SK-N-SH (cell line): ENCODE measurements around the gene VGLL4. TPM values are rescaled to one million over a fixed set of nuclear protein-coding genes. Genes with fewer than 3 reads are reported as not detected.

ENCODE experiments used
- CTCF ChIA-PET: fragments of 300-600, 350-600 bp; formaldehyde crosslinking; extraction: SDS; loops from one replicate; lab custom pipeline; 2021; lab: Yijun Ruan, JAX
- POLR2A ChIA-PET: fragments of 350-600 bp; sonication (Branson Sonifier 250); formaldehyde crosslinking; extraction: SDS; loops from one replicate; lab custom pipeline; 2020; ENCODE audit warnings: antibody characterized with exemption, inconsistent platforms; lab: Yijun Ruan, JAX
- DNase-seq: peaks from one replicate; pipeline ENCODE4 v3.0.0; 2012
- H2AFZ ChIP-seq: fragments of 200-600 bp; sonication (generic); 2 replicates; pipeline ENCODE4 v1.8.1; 2016; ENCODE audit warnings: antibody characterized with exemption, mild to moderate bottlenecking, low read depth
- H3F3A ChIP-seq: fragments of 200-600 bp; sonication (generic); replicated peaks from 2 replicates; pipeline ENCODE3; 2016; ENCODE audit warnings: antibody characterized with exemption, mild to moderate bottlenecking; ENCODE audit not compliant: insufficient read depth
- H3K27ac ChIP-seq, 2 experiments: fragments of 200-500 bp in 1 of 2; fragments of 200-600 bp in 1 of 2; sonication (Bioruptor generic) in 1 of 2; sonication (generic), shearing (Covaris generic) in 1 of 2; 2 replicates each; pipeline versions ENCODE4 v1.5.1 to v1.6.1; 2014 to 2016; ENCODE audit warnings: low read depth in 2 of 2, inconsistent platforms in 1 of 2, low read length in 1 of 2, mild to moderate bottlenecking in 1 of 2, mixed read lengths in 1 of 2
- H3K27me3 ChIP-seq: fragments of 200-600 bp; sonication (generic), shearing (Covaris generic); 2 replicates; pipeline ENCODE4 v1.6.1; 2016; ENCODE audit warnings: mixed run types; ENCODE audit not compliant: insufficient read depth
- H3K36me3 ChIP-seq, 2 experiments: fragments of 200-500 bp in 1 of 2; fragments of 200-600 bp in 1 of 2; sonication (Bioruptor generic) in 1 of 2; sonication (generic) in 1 of 2; replicated peaks in 1 of 2; 2 replicates each; pipeline versions ENCODE3 to v1.5.1; 2014 to 2016; ENCODE audit warnings: low read length in 1 of 2, mild to moderate bottlenecking in 1 of 2; ENCODE audit not compliant: insufficient read depth in 2 of 2, control insufficient read depth in 1 of 2
- H3K4me1 ChIP-seq, 2 experiments: fragments of 200-500 bp in 1 of 2; fragments of 200-600 bp in 1 of 2; sonication (Bioruptor generic) in 1 of 2; sonication (generic), shearing (Covaris generic) in 1 of 2; 2 replicates each; pipeline versions ENCODE4 v1.5.1 to v1.6.1; 2014 to 2016; ENCODE audit warnings: low read depth in 1 of 2, low read length in 1 of 2, mixed run types in 1 of 2; ENCODE audit not compliant: insufficient read depth in 2 of 2, control insufficient read depth in 1 of 2
- H3K4me2 ChIP-seq: fragments of 200-600 bp; sonication (generic), shearing (Covaris generic); 2 replicates; pipeline ENCODE4 v1.6.1; 2017; ENCODE audit warnings: mixed run types
- H3K4me3 ChIP-seq, 2 experiments: fragments of 200-500 bp in 1 of 2; fragments of 200-600 bp in 1 of 2; sonication (Bioruptor generic) in 1 of 2; sonication (generic), shearing (Covaris generic) in 1 of 2; 2 replicates each; pipeline versions ENCODE4 v1.5.1 to v1.8.1; 2014 to 2016; ENCODE audit warnings: low read depth in 2 of 2, inconsistent platforms in 1 of 2, low read length in 1 of 2, mild to moderate bottlenecking in 1 of 2, mixed read lengths in 1 of 2, moderate library complexity in 1 of 2
- H3K79me2 ChIP-seq: fragments of 200-600 bp; sonication (generic); 2 replicates; pipeline ENCODE4 v1.8.1; 2017; ENCODE audit warnings: mild to moderate bottlenecking; ENCODE audit not compliant: insufficient read depth
- H3K9ac ChIP-seq: fragments of 200-600 bp; sonication (generic); 2 replicates; pipeline ENCODE4 v1.6.1; 2017; ENCODE audit warnings: mixed run types
- H3K9me2 ChIP-seq: fragments of 200-600 bp; sonication (generic); 2 replicates; pipeline ENCODE4 v1.6.1; 2017; ENCODE audit warnings: mixed run types
- H3K9me3 ChIP-seq: fragments of 200-600 bp; sonication (generic); 2 replicates; pipeline ENCODE4 v1.6.1; 2017; ENCODE audit warnings: mixed run types, mild to moderate bottlenecking, moderate library complexity
- H4K20me1 ChIP-seq: fragments of 200-600 bp; sonication (generic); 2 replicates; pipeline ENCODE4 v1.6.1; 2017; ENCODE audit warnings: mild to moderate bottlenecking, mixed run types; ENCODE audit not compliant: insufficient read depth
- CTCF ChIP-seq: fragments of 200-600 bp; sonication (generic); IDR thresholded peaks from 2 replicates; pipeline ENCODE4 v1.6.1; 2017; ENCODE audit warnings: antibody characterized with exemption, mild to moderate bottlenecking, moderate library complexity
- FOSL2 ChIP-seq: IDR thresholded peaks from 2 replicates; pipeline ENCODE4 v1.4.0; 2012; ENCODE audit warnings: low read depth, mild to moderate bottlenecking, moderate library complexity, borderline replicate concordance
- FOXJ3 ChIP-seq: sonication (generic); formaldehyde crosslinking; IDR thresholded peaks from 2 replicates; pipeline ENCODE4 v1.5.1; 2020; ENCODE audit warnings: mild to moderate bottlenecking, missing genetic modification reagents
- GABPA ChIP-seq: IDR thresholded peaks from 2 replicates; pipeline ENCODE4 v1.4.0; 2012; ENCODE audit warnings: low read depth, mild to moderate bottlenecking
- GATA2 ChIP-seq: sonication (generic); formaldehyde crosslinking; IDR thresholded peaks from 2 replicates; pipeline ENCODE4 v1.5.0; 2020; ENCODE audit warnings: mild to moderate bottlenecking, missing genetic modification reagents
- MEF2A ChIP-seq: IDR thresholded peaks from 2 replicates; pipeline ENCODE4 v1.4.0; 2012; ENCODE audit warnings: low read depth, borderline replicate concordance
- NFIC ChIP-seq: IDR thresholded peaks from 2 replicates; pipeline ENCODE4 v1.4.0; 2012; ENCODE audit warnings: borderline replicate concordance
- POLR2AphosphoS5 ChIP-seq: IDR thresholded peaks from 2 replicates; pipeline ENCODE4 v1.6.1; 2012; ENCODE audit warnings: low read depth, low read length
- RAD21 ChIP-seq: IDR thresholded peaks from 2 replicates; pipeline ENCODE4 v1.6.1; 2012; ENCODE audit warnings: mild to moderate bottlenecking, low read length
- REST ChIP-seq: IDR thresholded peaks from 2 replicates; pipeline ENCODE4 v1.6.1; 2012; ENCODE audit warnings: mild to moderate bottlenecking, low read depth, low read length, moderate library complexity
- RFX5 ChIP-seq: IDR thresholded peaks from 2 replicates; pipeline ENCODE4 v1.6.1; 2012; ENCODE audit warnings: mild to moderate bottlenecking, improper control_type of control experiment, low read length
- SMC3 ChIP-seq: IDR thresholded peaks from 2 replicates; pipeline ENCODE4 v1.6.1; 2012; ENCODE audit warnings: low read depth, low read length, improper control_type of control experiment
- TCF12 ChIP-seq: IDR thresholded peaks from 2 replicates; pipeline ENCODE4 v1.4.0; 2012
- USF1 ChIP-seq: IDR thresholded peaks from 2 replicates; pipeline ENCODE4 v1.4.0; 2012; ENCODE audit warnings: low read depth, borderline replicate concordance
- ZBTB33 ChIP-seq: IDR thresholded peaks from 2 replicates; pipeline ENCODE4 v1.4.0; 2012; ENCODE audit warnings: low read depth, borderline replicate concordance
- WGBS: methylation state at CpG from one replicate; pipeline ENCODE4 v1.1.6; 2017; ENCODE audit warnings: low lambda C conversion rate; 5-methylcytosine and 5-hydroxymethylcytosine counted together
- polyA plus RNA-seq, 3 experiments: library from polyadenylated mRNA; depleted of rRNA; stranded (reverse); fragments of >200 nt; gene quantifications; 2 replicates each; pipeline ENCODE4 v1.2.3, GENCODE V29; 2012

VGLL4 gene
- polyA plus RNA-seq, 1 of the 3 experiments (the other 2 are of a cell fraction) = 48.9 TPM

GRCh38 chr3:11662392-11662990 lies 18.8 kb upstream of the VGLL4 start:
- Histone ChIP-seq H3K27me3 (no peaks in the 10 kb centered on the region), H4K20me1 (no peaks in the 10 kb centered on the region), H2AFZ (no peak overlapping the region), H3F3A (peaks cover 12% of the 10 kb centered on the region), H3K36me3 (no peaks in the 10 kb centered on the region), H3K9ac (no peak overlapping the region), H3K79me2 (peaks cover 13% of the 10 kb centered on the region), H3K4me1 (peaks cover 0 to 4% of the 10 kb centered on the region in 2 experiments; a peak in 2 of 4 replicates), H3K4me3 (no peak overlapping the region), H3K27ac (peak overlapping the region in 1 of 2 experiments; percentile 25; a peak in 1 of 4 replicates), H3K9me3 (no peaks in the 10 kb centered on the region), H3K9me2 (no peaks in the 10 kb centered on the region), H3K4me2 (no peak overlapping the region)
- ChIA-PET CTCF (interaction anchor here (0.8 to 3.2 kb wide), 6 partner anchors 9 to 384 kb away, joined by 3 to 10 read pairs (median 4); partner anchors contain the start of gene VGLL4), POLR2A (no interaction called here)
- peak; percentile 20; the same call in 1 of the 2 replicates for TF ChIP-seq RAD21
- TF ChIP-seq SMC3 = 0 out of 2 replicates have a peak, but pooled peaks have one; percentile 10
- peak; percentile 59 for TF ChIP-seq CTCF
- no peak for TF ChIP-seq FOXJ3
- DNase-seq = no peak
- WGBS = 87% methylated on average over 2 of the region's 2 CpGs

GRCh38 chr3:11661827-11662226 lies 18.1 kb upstream of the VGLL4 start:
- CTCF ChIA-PET = interaction anchor here (1.2 to 3.2 kb wide), 5 partner anchors 9 to 142 kb away, joined by 3 to 10 read pairs (median 4); partner anchors contain the start of gene VGLL4
- TF ChIP-seq SMC3 (no peak), TCF12 (peak; percentile 20; the same call in 1 of the 2 replicates), NFIC (peak; percentile 39; the same call in 1 of the 2 replicates), REST (no peak), GATA2 (CRISPR knock-in tag) (no peak), ZBTB33 (no peak), POLR2AphosphoS5 (no peak), CTCF (no peak), GABPA (no peak), MEF2A (no peak), RFX5 (no peak), USF1 (peak; percentile 74; the same call in 1 of the 2 replicates), FOSL2 (no peak)

More at GRCh38 chr3:11661827-11662226, 18.1 kb upstream of the VGLL4 start:
- Histone ChIP-seq H3F3A (peaks cover 12% of the 10 kb centered on the region), H3K27me3 (no peaks in the 10 kb centered on the region), H3K79me2 (peaks cover 15% of the 10 kb centered on the region), H2AFZ (no peak overlapping the region), H3K36me3 (no peaks in the 10 kb centered on the region), H3K27ac (peak overlapping the region in 1 of 2 experiments; percentile 25; a peak in 2 of 4 replicates), H3K4me3 (no peak overlapping the region), H3K4me1 (peaks cover 0 to 4% of the 10 kb centered on the region in 2 experiments; a peak in 2 of 4 replicates), H3K4me2 (no peak overlapping the region), H4K20me1 (no peaks in the 10 kb centered on the region), H3K9me3 (no peaks in the 10 kb centered on the region), H3K9ac (no peak overlapping the region), H3K9me2 (no peaks in the 10 kb centered on the region)
- no peak for DNase-seq
- POLR2A ChIA-PET = no interaction called here
- 84% methylated on average over 5 of the region's 5 CpGs for WGBS
